Posterior cingulate gyrus (tissue), 11 donors: ENCODE measurements around the gene DMAC2.
"Not testable (repeated sequence)": the region's sequence is repeated elsewhere in the genome, so short reads cannot be mapped to it uniquely, and the experiment has no call there.

ENCODE experiments used
- DNase-seq, 10 donors: peaks; one replicate each; pipeline versions ENCODE4 v3.0.0 to v3.0.0-alpha.2; 2020 to 2021; ENCODE audit warnings: mixed read lengths in 3 of 10
- intact Hi-C: fragments of 100-400 bp; cut with DNase I; formaldehyde crosslinking; loops from one replicate; pipeline ENCODE4 v1.15.1; 2023

The DMAC2 gene

GRCh38 chr19:41439441-41440222 is at the start of gene DMAC2:
Gene DMAC2, minus strand, starts transcription at chr19:41439912. Its CDS starts 13 bp downstream, at chr19:41439899.
- peak; percentile 90 to 99 (median 96) for DNase-seq
- intact Hi-C loops: loop anchor here (1.0 kb wide), 1 partner anchor 129 kb away; the partner anchor contains the start of gene CCDC97

GRCh38 chr19:41486953-41487352 is 47.2 kb upstream of the DMAC2 start:
- intact Hi-C loops, DNase-seq: not testable (repeated sequence)

- intact Hi-C loops: no loop called here
Measured at GRCh38 chr19:41484822-41485221, 45.1 kb upstream of the DMAC2 start.

GRCh38 chr19:41480336-41480735 is 40.6 kb upstream of the DMAC2 start:
- intact Hi-C loops: no loop called here
- no peak for DNase-seq

More at GRCh38 chr19:41484822-41485221, 45.1 kb upstream of the DMAC2 start:
- no peak for DNase-seq

GRCh38 chr19:41479757-41480191 is 40.1 kb upstream of the DMAC2 start:
- DNase-seq: peak in 1 of 10 donors; percentile 39
- intact Hi-C loops: no loop called here

- no peak for DNase-seq
- intact Hi-C loops: no loop called here
Measured at GRCh38 chr19:41478875-41479756, 39.4 kb upstream of the DMAC2 start.

GRCh38 chr19:41478171-41478570 is 38.5 kb upstream of the DMAC2 start:
- intact Hi-C loops: no loop called here
- no peak for DNase-seq

- DNase-seq: no peak
- intact Hi-C loops: no loop called here
Measured at GRCh38 chr19:41476583-41476982, 36.9 kb upstream of the DMAC2 start.

- intact Hi-C loops, DNase-seq: not testable (repeated sequence)
Measured at GRCh38 chr19:41463257-41464256, 23.8 kb upstream of the DMAC2 start.

- intact Hi-C loops: no loop called here
- DNase-seq: no peak
Measured at GRCh38 chr19:41462497-41462896, 22.8 kb upstream of the DMAC2 start.

GRCh38 chr19:41457241-41457640 is 17.5 kb upstream of the DMAC2 start:
- no peak for DNase-seq
- intact Hi-C loops: no loop called here

GRCh38 chr19:41456342-41456918 is 16.7 kb upstream of the DMAC2 start:
- no peak for DNase-seq
- intact Hi-C loops: no loop called here

- intact Hi-C loops: no loop called here
- DNase-seq: no peak
Measured at GRCh38 chr19:41455936-41456335, 16.2 kb upstream of the DMAC2 start.

GRCh38 chr19:41452584-41453275 is 13.0 kb upstream of the DMAC2 start:
- DNase-seq: no peak

GRCh38 chr19:41449865-41450178 is 10.1 kb upstream of the DMAC2 start:
- intact Hi-C loops: loop anchor here (1.0 to 2.0 kb wide), 2 partner anchors 113 to 120 kb away; no protein-coding TSS in a partner anchor
- no peak for DNase-seq

More at GRCh38 chr19:41452584-41453275, 13.0 kb upstream of the DMAC2 start:
- intact Hi-C loops: no loop called here

GRCh38 chr19:41449079-41449864 is 9.6 kb upstream of the DMAC2 start:
- intact Hi-C loops: loop anchor here (1.0 to 2.0 kb wide), 2 partner anchors 114 to 121 kb away; no protein-coding TSS in a partner anchor
- DNase-seq: peak; percentile 40 to 95 (median 74)

GRCh38 chr19:41447732-41448332 is 8.1 kb upstream of the DMAC2 start:
- DNase-seq: no peak
- intact Hi-C loops: loop anchor here (2.0 kb wide), 1 partner anchor 115 kb away; no protein-coding TSS in a partner anchor

GRCh38 chr19:41445575-41445974 is 5.9 kb upstream of the DMAC2 start:
- DNase-seq: peak in 1 of 10 donors; percentile 39
- intact Hi-C loops: no loop called here
